Fibroblast of skin of left biceps (primary cell): ENCODE results near the gene DOP1B.

Experiments used
- DNase-seq, 2 experiments: peaks; one replicate each; pipeline ENCODE4 v3.0.0-alpha.2; 2013; ENCODE audit warnings: low read depth in 2 of 2

DOP1B gene

DNA sequence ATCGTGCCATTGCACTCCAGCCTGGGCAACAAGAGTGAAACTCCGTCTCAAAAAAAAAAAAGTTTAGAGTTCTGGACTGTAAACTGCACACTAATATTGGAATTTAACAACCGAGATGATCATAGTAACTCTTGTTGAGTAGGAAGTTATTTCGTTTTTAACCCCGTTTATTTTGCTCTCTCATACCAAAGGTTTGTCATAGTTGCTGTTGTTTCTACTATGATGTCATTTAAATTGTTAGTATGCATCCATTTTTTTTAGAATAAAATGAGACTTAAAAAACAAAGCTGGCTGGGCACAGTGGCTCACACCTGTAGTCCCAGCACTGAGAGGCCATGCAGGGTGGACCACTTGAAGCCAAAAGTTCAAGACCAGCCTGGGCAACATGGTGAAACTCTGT is 49.3 kb downstream of the DOP1B start:
- DNase-seq = no peak
